Inflammatory macrophage (primary cell): ENCODE measurements around the gene PARD3B.

Source experiments
- DNase-seq, 2 donors: peaks; one replicate each; pipeline ENCODE4 v3.0.0-alpha.2; 2020 to 2022

Gene PARD3B

GRCh38 chr2:205580212-205580987, 1035.1 kb downstream of the PARD3B start:
- no peak for DNase-seq

GRCh38 chr2:205582366-205582765, 1037.1 kb downstream of the PARD3B start:
- DNase-seq = no peak

GRCh38 chr2:205585449-205586383, 1040.4 kb downstream of the PARD3B start:
- no peak for DNase-seq

GRCh38 chr2:205586626-205587025, 1041.4 kb downstream of the PARD3B start:
- DNase-seq = no peak

- no peak for DNase-seq
Measured at GRCh38 chr2:205589479-205589878, 1044.2 kb downstream of the PARD3B start.

- no peak for DNase-seq
Measured at GRCh38 chr2:205590759-205591158, 1045.5 kb downstream of the PARD3B start.

- DNase-seq = no peak
Measured at GRCh38 chr2:205593891-205594290, 1048.6 kb downstream of the PARD3B start.

GRCh38 chr2:205596581-205596980, 1051.3 kb downstream of the PARD3B start:
- no peak for DNase-seq

GRCh38 chr2:205605638-205606304, 1060.5 kb downstream of the PARD3B start:
- DNase-seq = no peak

GRCh38 chr2:205607146-205607545, 1061.9 kb downstream of the PARD3B start:
- DNase-seq = no peak

- DNase-seq = no peak
Measured at GRCh38 chr2:205609113-205609512, 1063.8 kb downstream of the PARD3B start.

GRCh38 chr2:205610437-205610836, 1065.2 kb downstream of the PARD3B start:
- DNase-seq = no peak

GRCh38 chr2:205612636-205613035, 1067.4 kb downstream of the PARD3B start:
- DNase-seq = peak in 1 of 2 donors; percentile 1

- no peak for DNase-seq
Measured at GRCh38 chr2:205613970-205614559, 1068.8 kb downstream of the PARD3B start.

GRCh38 chr2:205614965-205615364, 1069.7 kb downstream of the PARD3B start:
- no peak for DNase-seq

- DNase-seq = no peak
Measured at GRCh38 chr2:205617905-205618304, 1072.6 kb downstream of the PARD3B start.

GRCh38 chr2:205619600-205619999, 1074.3 kb downstream of the PARD3B start:
- DNase-seq = no peak

- no peak for DNase-seq
Measured at GRCh38 chr2:205627085-205627484, 1081.8 kb downstream of the PARD3B start.

- DNase-seq = no peak
Measured at GRCh38 chr2:205628422-205628821, 1083.1 kb downstream of the PARD3B start.

GRCh38 chr2:205629091-205629776, 1084.0 kb downstream of the PARD3B start:
- no peak for DNase-seq

GRCh38 chr2:205633994-205634393, 1088.7 kb downstream of the PARD3B start:
- DNase-seq = no peak
